Breast epithelium (tissue), 3 donors: ENCODE measurements around the gene CRAMP1.

Source experiments
- CTCF ChIP-seq, 3 donors: fragments of 450-650 bp; IDR thresholded peaks; one replicate each; pipeline ENCODE4 v1.5.1; 2016 to 2017; ENCODE audit warnings: antibody characterized with exemption in 3 of 3, mild to moderate bottlenecking in 3 of 3, moderate library complexity in 3 of 3
- POLR2A ChIP-seq: fragments of 450-650 bp; IDR thresholded peaks from one replicate; pipeline ENCODE4 v1.6.1; 2016; ENCODE audit warnings: antibody characterized with exemption, mild to moderate bottlenecking, moderate library complexity

DNA sequence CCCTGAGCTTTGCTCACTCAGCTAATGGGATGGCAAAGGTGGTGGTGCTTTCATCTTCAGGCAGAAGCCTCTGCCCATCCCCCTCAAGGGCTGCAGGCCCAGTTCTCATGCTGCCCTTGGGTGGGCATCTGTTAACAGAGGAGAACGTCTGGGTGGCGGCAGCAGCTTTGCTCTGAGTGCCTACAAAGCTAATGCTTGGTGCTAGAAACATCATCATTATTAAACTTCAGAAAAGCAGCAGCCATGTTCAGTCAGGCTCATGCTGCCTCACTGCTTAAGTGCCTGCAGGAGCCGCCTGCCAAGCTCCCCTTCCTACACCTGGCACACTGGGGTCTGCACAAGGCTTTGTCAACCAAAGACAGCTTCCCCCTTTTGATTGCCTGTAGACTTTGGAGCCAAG lies 88.1 kb downstream of the CRAMP1 start:
- no peak for TF ChIP-seq POLR2A
- no peak for TF ChIP-seq CTCF (IDR thresholded peaks at IDR 0.05)
